H9 (cell line): ENCODE results near the gene EPN3. TPM values are rescaled to one million over a fixed set of nuclear protein-coding genes. Genes with fewer than 3 reads are reported as not detected.
A peak's percentile ranks its signal among the peaks of the same experiment; 100 is the strongest.

Experiments used
- DNase-seq: peaks from one replicate; pipeline ENCODE4 v3.0.0-alpha.2; 2017
- H2AFZ ChIP-seq: one replicate; pipeline ENCODE4 v1.6.1; 2013; ENCODE audit warnings: mild to moderate bottlenecking, low read length, control low read depth, moderate library complexity
- H2AK5ac ChIP-seq: 2 replicates; pipeline ENCODE4 v1.6.1; 2013; ENCODE audit warnings: low read length, control low read depth, mixed read lengths; ENCODE audit not compliant: insufficient read length
- H2BK120ac ChIP-seq: one replicate; pipeline ENCODE4 v1.6.1; 2013; ENCODE audit warnings: low read depth, mild to moderate bottlenecking, low read length, control low read depth, inconsistent platforms; ENCODE audit not compliant: poor library complexity, severe bottlenecking
- H2BK12ac ChIP-seq: 2 replicates; pipeline ENCODE4 v1.6.1; 2013; ENCODE audit warnings: low read length, control low read depth, mixed read lengths, low read depth; ENCODE audit not compliant: insufficient read length
- H2BK15ac ChIP-seq: 2 replicates; pipeline ENCODE4 v1.6.1; 2013; ENCODE audit warnings: low read depth, low read length, control low read depth
- H2BK20ac ChIP-seq: one replicate; pipeline ENCODE4 v1.6.1; 2013; ENCODE audit warnings: low read depth, mild to moderate bottlenecking, low read length, control low read depth, inconsistent platforms; ENCODE audit not compliant: poor library complexity, severe bottlenecking
- H2BK5ac ChIP-seq: 2 replicates; pipeline ENCODE4 v1.6.1; 2013; ENCODE audit warnings: low read length, control low read depth, mixed read lengths; ENCODE audit not compliant: insufficient read length
- H3K14ac ChIP-seq: 2 replicates; pipeline ENCODE4 v1.6.1; 2013; ENCODE audit warnings: low read length, control low read depth; ENCODE audit not compliant: insufficient read depth
- H3K18ac ChIP-seq: 2 replicates; pipeline ENCODE4 v1.6.1; 2013; ENCODE audit warnings: low read depth, mild to moderate bottlenecking, mixed read lengths, low read length, control low read depth; ENCODE audit not compliant: insufficient read length
- H3K23ac ChIP-seq: 2 replicates; pipeline ENCODE4 v1.6.1; 2013; ENCODE audit warnings: low read length, control low read depth, mixed read lengths, low read depth; ENCODE audit not compliant: insufficient read length
- H3K23me2 ChIP-seq: 2 replicates; pipeline ENCODE4 v1.6.1; 2013; ENCODE audit warnings: low read depth, mild to moderate bottlenecking, mixed read lengths, low read length, control low read depth; ENCODE audit not compliant: insufficient read length, poor library complexity, severe bottlenecking
- H3K27ac ChIP-seq: 2 replicates; pipeline ENCODE4 v1.5.1; 2013; ENCODE audit warnings: low read length, control low read depth, mixed read lengths, low read depth; ENCODE audit not compliant: insufficient read length
- H3K27me3 ChIP-seq: 2 replicates; pipeline ENCODE4 v1.6.1; 2013; ENCODE audit warnings: low read length, control low read depth, inconsistent platforms; ENCODE audit not compliant: insufficient read depth
- H3K4ac ChIP-seq: 2 replicates; pipeline ENCODE4 v1.6.1; 2013; ENCODE audit warnings: low read depth, mild to moderate bottlenecking, control low read depth, inconsistent platforms, low read length, moderate library complexity
- H3K4me1 ChIP-seq: 2 replicates; pipeline ENCODE4 v1.6.1; 2013; ENCODE audit warnings: low read length, control low read depth, inconsistent platforms; ENCODE audit not compliant: insufficient read depth
- H3K4me2 ChIP-seq: 2 replicates; pipeline ENCODE4 v1.6.1; 2013; ENCODE audit warnings: low read length, control low read depth, mixed read lengths; ENCODE audit not compliant: insufficient read length, insufficient read depth
- H3K56ac ChIP-seq: 2 replicates; pipeline ENCODE4 v1.6.1; 2013; ENCODE audit warnings: low read depth, mild to moderate bottlenecking, mixed read lengths, low read length, control low read depth; ENCODE audit not compliant: insufficient read length
- H3K79me1 ChIP-seq: 2 replicates; pipeline ENCODE4 v1.6.1; 2013; ENCODE audit warnings: low read depth, mild to moderate bottlenecking, moderate library complexity, low read length, control low read depth, inconsistent platforms; ENCODE audit not compliant: insufficient read depth, poor library complexity, severe bottlenecking
- H3K79me2 ChIP-seq: 2 replicates; pipeline ENCODE4 v1.6.1; 2013; ENCODE audit warnings: low read length, control low read depth, inconsistent platforms; ENCODE audit not compliant: insufficient read depth
- H3K9ac ChIP-seq: 2 replicates; pipeline ENCODE4 v1.6.1; 2013; ENCODE audit warnings: low read length, control low read depth, mixed read lengths; ENCODE audit not compliant: insufficient read length; ENCODE audit errors: extremely low read depth
- H3K9me3 ChIP-seq: one replicate; pipeline ENCODE4 v1.6.1; 2013; ENCODE audit warnings: low read depth, low read length, inconsistent platforms; ENCODE audit not compliant: control insufficient read depth
- H3T11ph ChIP-seq: one replicate; pipeline ENCODE4 v1.6.1; 2013; ENCODE audit warnings: mild to moderate bottlenecking, low read length, control low read depth, inconsistent platforms
- H4K20me1 ChIP-seq: one replicate; pipeline ENCODE4 v1.6.1; 2013; ENCODE audit not compliant: control insufficient read depth, insufficient read length, insufficient read depth
- H4K5ac ChIP-seq: 2 replicates; pipeline ENCODE4 v1.6.1; 2013; ENCODE audit warnings: low read depth, mild to moderate bottlenecking, mixed read lengths, low read length, control low read depth; ENCODE audit not compliant: insufficient read length
- H4K8ac ChIP-seq: replicated peaks from 2 replicates; pipeline ENCODE4 v1.6.1; 2013; ENCODE audit warnings: low read length, control low read depth, mixed read lengths, low read depth; ENCODE audit not compliant: insufficient read length
- H4K91ac ChIP-seq: 2 replicates; pipeline ENCODE4 v1.6.1; 2013; ENCODE audit warnings: low read depth, mild to moderate bottlenecking, moderate library complexity, mixed read lengths, low read length, control low read depth; ENCODE audit not compliant: insufficient read length
- H3K27ac Mint-ChIP-seq, 3 experiments: 2 replicates in 2 of 3; 3 replicates in 1 of 3; pipeline ENCODE4 v1.8.0; 2020 to 2021; ENCODE audit warnings: mixed read lengths in 3 of 3, mild to moderate bottlenecking in 1 of 3, moderate library complexity in 1 of 3
- H3K27me3 Mint-ChIP-seq: 2 replicates; pipeline ENCODE4 v1.8.0; 2021; ENCODE audit warnings: low read depth, mild to moderate bottlenecking, moderate library complexity, mixed read lengths
- H3K36me3 Mint-ChIP-seq, 3 experiments: 2 replicates in 2 of 3; 3 replicates in 1 of 3; pipeline ENCODE4 v1.8.0; 2020 to 2021; ENCODE audit warnings: low read depth in 3 of 3, mixed read lengths in 3 of 3; ENCODE audit not compliant: insufficient read depth in 1 of 3
- H3K4me1 Mint-ChIP-seq, 2 experiments: 2 replicates each; pipeline ENCODE4 v1.8.0; 2020; ENCODE audit warnings: mixed read lengths in 2 of 2
- H3K4me3 Mint-ChIP-seq, 2 experiments: 2 replicates in 1 of 2; 3 replicates in 1 of 2; pipeline ENCODE4 v1.8.0; 2020 to 2021; ENCODE audit warnings: mild to moderate bottlenecking in 2 of 2, mixed read lengths in 2 of 2, moderate library complexity in 1 of 2
- H3K9me3 Mint-ChIP-seq, 2 experiments: 2 replicates in 1 of 2; 3 replicates in 1 of 2; pipeline ENCODE4 v1.8.0; 2020; ENCODE audit warnings: mild to moderate bottlenecking in 2 of 2, mixed read lengths in 2 of 2, moderate library complexity in 1 of 2
- WGBS: extraction: QIAGEN DNeasy Blood & Tissue Kit; methylation state at CpG from one replicate; pipeline ENCODE4 v1.1.7; 2013; ENCODE audit warnings: missing lambda C conversion rate, low lambda C conversion rate, mixed read lengths; ENCODE audit not compliant: insufficient read length; ENCODE audit errors: extremely low coverage; 5-methylcytosine and 5-hydroxymethylcytosine counted together
- total RNA-seq: library from RNA; stranded (reverse); gene quantifications from 2 replicates; pipeline ENCODE4 v1.2.1, GENCODE V29; 2021
- TF ChIP-seq, protein P1 (sequence below): fragments of 200-600 bp; sonication (generic); conservative IDR thresholded peaks from 3 replicates; pipeline ENCODE4 v1.8.0; 2021; ENCODE audit warnings: antibody characterized with exemption, mild to moderate bottlenecking

The EPN3 gene
- total RNA-seq, 1 experiment from 2014 or later = 1.9 TPM

DNA sequence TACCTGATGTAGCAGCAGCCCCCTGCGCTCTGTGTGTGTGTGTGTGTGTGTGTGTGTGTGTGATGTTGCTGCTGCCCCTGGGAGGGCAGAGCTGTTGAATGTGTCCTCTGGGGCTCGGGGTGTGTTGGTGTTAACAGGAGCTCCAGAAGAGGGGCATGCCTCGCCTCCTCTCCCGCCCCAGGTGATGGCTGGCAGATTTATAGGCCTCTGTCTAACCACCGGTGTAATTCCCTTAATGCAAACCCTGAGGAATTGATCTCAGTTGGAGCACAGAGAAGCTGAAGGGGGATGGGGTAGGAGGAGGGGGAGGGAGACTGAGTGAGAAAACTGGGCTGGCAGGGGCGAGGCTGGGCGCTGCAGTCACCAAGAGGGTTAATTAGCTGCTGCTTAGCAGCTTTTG, 38.0 kb downstream of the EPN3 start:
- Histone ChIP-seq H3K18ac (no peak overlapping the region), H3K9ac (no peak overlapping the region), H3K14ac (no peak overlapping the region), H4K8ac (no peak overlapping the region), H2AFZ (no peak overlapping the region), H3K9me3 (no peaks in the 10 kb centered on the region), H3K4me2 (no peak overlapping the region), H2AK5ac (no peak overlapping the region), H3K23ac (no peak overlapping the region), H3K79me1 (no peaks in the 10 kb centered on the region), H3K23me2 (no peaks in the 10 kb centered on the region), H2BK15ac (no peak overlapping the region), H3K4ac (no peak overlapping the region), H4K5ac (no peak overlapping the region), H3K27me3 (peaks cover 7% of the 10 kb centered on the region; the same call in 1 of the 2 replicates), H3K4me1 (no peaks in the 10 kb centered on the region), H2BK120ac (no peak overlapping the region), H3K56ac (no peak overlapping the region), H2BK20ac (no peak overlapping the region), H4K20me1 (no peaks in the 10 kb centered on the region), H2BK12ac (no peak overlapping the region), H4K91ac (no peak overlapping the region), H2BK5ac (no peak overlapping the region), H3K27ac (no peak overlapping the region), H3K79me2 (no peaks in the 10 kb centered on the region), H3T11ph (no peak overlapping the region)
- no peaks in the 10 kb centered on the region for H3K9me3 Mint-ChIP-seq
- H3K4me1 Mint-ChIP-seq = peaks cover 23 to 41% of the 10 kb centered on the region in 2 experiments
- peaks cover 40% of the 10 kb centered on the region for H3K27me3 Mint-ChIP-seq
- H3K36me3 Mint-ChIP-seq = peaks cover 0 to 5% (median 2%) of the 10 kb centered on the region in 3 experiments; a peak in 2 of 7 replicates
- TF ChIP-seq, protein P1, sequence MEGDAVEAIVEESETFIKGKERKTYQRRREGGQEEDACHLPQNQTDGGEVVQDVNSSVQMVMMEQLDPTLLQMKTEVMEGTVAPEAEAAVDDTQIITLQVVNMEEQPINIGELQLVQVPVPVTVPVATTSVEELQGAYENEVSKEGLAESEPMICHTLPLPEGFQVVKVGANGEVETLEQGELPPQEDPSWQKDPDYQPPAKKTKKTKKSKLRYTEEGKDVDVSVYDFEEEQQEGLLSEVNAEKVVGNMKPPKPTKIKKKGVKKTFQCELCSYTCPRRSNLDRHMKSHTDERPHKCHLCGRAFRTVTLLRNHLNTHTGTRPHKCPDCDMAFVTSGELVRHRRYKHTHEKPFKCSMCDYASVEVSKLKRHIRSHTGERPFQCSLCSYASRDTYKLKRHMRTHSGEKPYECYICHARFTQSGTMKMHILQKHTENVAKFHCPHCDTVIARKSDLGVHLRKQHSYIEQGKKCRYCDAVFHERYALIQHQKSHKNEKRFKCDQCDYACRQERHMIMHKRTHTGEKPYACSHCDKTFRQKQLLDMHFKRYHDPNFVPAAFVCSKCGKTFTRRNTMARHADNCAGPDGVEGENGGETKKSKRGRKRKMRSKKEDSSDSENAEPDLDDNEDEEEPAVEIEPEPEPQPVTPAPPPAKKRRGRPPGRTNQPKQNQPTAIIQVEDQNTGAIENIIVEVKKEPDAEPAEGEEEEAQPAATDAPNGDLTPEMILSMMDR = no peak
- no CpG with 5 or more reads among the region's 7 CpGs for WGBS
- no peak for DNase-seq
- H3K27ac Mint-ChIP-seq = peak overlapping the region in 1 of 3 experiments; percentile 61; a peak in 1 of 7 replicates
- no peak overlapping the region; a peak in 1 of 5 replicates for H3K4me3 Mint-ChIP-seq
